Common myeloid progenitor, CD34-positive (primary cell): Measurements from ENCODE around the gene HES2.
A peak's percentile ranks its signal among the peaks of the same experiment; 100 is the strongest.

Source experiments
- CTCF ChIA-PET: fragments of 350-600 bp; sonication (Branson Sonifier 250); formaldehyde crosslinking; loops from one replicate; lab custom pipeline; 2021; ENCODE audit warnings: antibody characterized with exemption; lab: Charles Lee
- POLR2A ChIA-PET: fragments of 350-600 bp; sonication (Branson Sonifier 250); formaldehyde crosslinking; loops from one replicate; lab custom pipeline; 2021; ENCODE audit warnings: antibody characterized with exemption; lab: Charles Lee
- DNase-seq, 3 donors: peaks; one replicate each; pipeline versions ENCODE4 v3.0.0 to v3.0.0-alpha.2; 2013
- H3K27ac ChIP-seq, 2 experiments: 1 replicate in 1 of 2; 2 replicates in 1 of 2; pipeline ENCODE4 v1.7.0; 2013; ENCODE audit warnings: inconsistent platforms in 2 of 2, low read length in 2 of 2, mild to moderate bottlenecking in 2 of 2, low read depth in 1 of 2, moderate library complexity in 1 of 2; ENCODE audit not compliant: severe bottlenecking in 2 of 2, insufficient read depth in 1 of 2, poor library complexity in 1 of 2
- H3K27me3 ChIP-seq, 5 experiments: replicated peaks in 2 of 5; 1 replicate in 3 of 5; 2 replicates in 2 of 5; pipeline versions ENCODE4 v1.6.1 to v1.7.0; 2013; ENCODE audit warnings: low read length in 4 of 5, mild to moderate bottlenecking in 2 of 5, moderate library complexity in 2 of 5, inconsistent platforms in 1 of 5; ENCODE audit not compliant: insufficient read depth in 5 of 5, control insufficient read depth in 4 of 5
- H3K36me3 ChIP-seq, 4 experiments: 1 replicate in 2 of 4; 2 replicates in 2 of 4; pipeline versions ENCODE4 v1.6.1 to v1.7.0; 2013; ENCODE audit warnings: low read length in 3 of 4, control low read depth in 1 of 4, mild to moderate bottlenecking in 1 of 4; ENCODE audit not compliant: control insufficient read depth in 4 of 4, insufficient read depth in 4 of 4
- H3K4me1 ChIP-seq, 4 experiments: 1 replicate in 3 of 4; 2 replicates in 1 of 4; pipeline versions ENCODE4 v1.6.1 to v1.7.1; 2013; ENCODE audit warnings: low read length in 3 of 4, mild to moderate bottlenecking in 3 of 4, control low read depth in 1 of 4, inconsistent platforms in 1 of 4, moderate library complexity in 1 of 4; ENCODE audit not compliant: control insufficient read depth in 4 of 4, insufficient read depth in 4 of 4; ENCODE audit errors: control extremely low read depth in 1 of 4
- H3K4me3 ChIP-seq, 7 experiments: 1 replicate in 4 of 7; 2 replicates in 3 of 7; pipeline versions ENCODE4 v1.5.1 to v1.7.0; 2013; ENCODE audit warnings: mild to moderate bottlenecking in 7 of 7, low read length in 6 of 7, moderate library complexity in 6 of 7, inconsistent platforms in 2 of 7, low read depth in 2 of 7, control low read depth in 1 of 7; ENCODE audit not compliant: insufficient read depth in 4 of 7, control insufficient read depth in 1 of 7; ENCODE audit errors: extremely low read depth in 1 of 7
- H3K9me3 ChIP-seq, 5 experiments: 1 replicate in 4 of 5; 2 replicates in 1 of 5; pipeline versions ENCODE4 v1.6.1 to v1.7.1; 2013; ENCODE audit warnings: low read length in 4 of 5, mild to moderate bottlenecking in 2 of 5, inconsistent platforms in 1 of 5, low read depth in 1 of 5, moderate library complexity in 1 of 5; ENCODE audit not compliant: control insufficient read depth in 4 of 5, insufficient read depth in 2 of 5; ENCODE audit errors: control extremely low read depth in 1 of 5
- WGBS: methylation state at CpG from one replicate; pipeline ENCODE4 v1.1.5; 2013; ENCODE audit not compliant: insufficient coverage; 5-methylcytosine and 5-hydroxymethylcytosine counted together

Gene HES2

GRCh38 chr1:6386371-6386949 lies 33.3 kb downstream of the HES2 start:
- Histone ChIP-seq H3K36me3 (peaks cover 0 to 3% (median 0%) of the 10 kb centered on the region in 4 experiments), H3K4me1 (peaks cover 0 to under 1% (median under 1%) of the 10 kb centered on the region in 4 experiments), H3K9me3 (peaks cover 0 to 5% (median 0%) of the 10 kb centered on the region in 5 experiments), H3K4me3 (no peak overlapping the region), H3K27ac (no peak overlapping the region), H3K27me3 (no peaks in the 10 kb centered on the region)
- POLR2A ChIA-PET: no interaction called here
- CTCF ChIA-PET: interaction anchor here (0.9 to 1.9 kb wide), 4 partner anchors 16 to 38 kb away, joined by 3 to 4 read pairs (median 3); no protein-coding TSS in a partner anchor
- WGBS: 95% methylated on average over 6 of the region's 10 CpGs
- DNase-seq: no peak

- ChIA-PET POLR2A (no interaction called here), CTCF (interaction anchor here (1.2 to 1.9 kb wide), 3 partner anchors 17 to 37 kb away, joined by 3 to 4 read pairs (median 4); no protein-coding TSS in a partner anchor)
- Histone ChIP-seq H3K9me3 (peaks cover 0 to 5% (median 0%) of the 10 kb centered on the region in 5 experiments), H3K4me3 (no peak overlapping the region), H3K27me3 (no peaks in the 10 kb centered on the region), H3K36me3 (peaks cover 0 to 3% (median 0%) of the 10 kb centered on the region in 4 experiments), H3K4me1 (no peaks in the 10 kb centered on the region), H3K27ac (no peak overlapping the region)
- DNase-seq: no peak
- WGBS: 88% methylated on average over 22 of the region's 22 CpGs
Observed at GRCh38 chr1:6385488-6386191, 34.1 kb downstream of the HES2 start.

- peaks cover 0 to 3% (median 0%) of the 10 kb centered on the region in 4 experiments for H3K36me3 ChIP-seq
- ChIA-PET CTCF (interaction anchor here (1.0 to 1.9 kb wide), 5 partner anchors 17 to 39 kb away, joined by 3 to 5 read pairs (median 4); no protein-coding TSS in a partner anchor), POLR2A (interaction anchor here (1.0 kb wide), 1 partner anchor 17 kb away, joined by 3 read pairs; no protein-coding TSS in a partner anchor)
- H3K4me3 ChIP-seq: no peak overlapping the region
- H3K27ac ChIP-seq: no peak overlapping the region
- H3K4me1 ChIP-seq: no peaks in the 10 kb centered on the region
- no peak for DNase-seq
- H3K27me3 ChIP-seq: no peaks in the 10 kb centered on the region
- peaks cover 0 to 7% (median 0%) of the 10 kb centered on the region in 5 experiments for H3K9me3 ChIP-seq
- WGBS: 100% methylated on average over 3 of the region's 5 CpGs
Observed at GRCh38 chr1:6384962-6385361, 34.8 kb downstream of the HES2 start.

GRCh38 chr1:6384135-6384534 lies 35.6 kb downstream of the HES2 start:
- ChIA-PET POLR2A (interaction anchor here (1.0 kb wide), 1 partner anchor 18 kb away, joined by 3 read pairs; no protein-coding TSS in a partner anchor), CTCF (interaction anchor here (0.6 to 1.2 kb wide), 5 partner anchors 20 to 176 kb away, joined by 3 to 5 read pairs (median 3); no protein-coding TSS in a partner anchor)
- Histone ChIP-seq H3K27me3 (no peaks in the 10 kb centered on the region), H3K4me3 (no peak overlapping the region), H3K4me1 (no peaks in the 10 kb centered on the region), H3K27ac (no peak overlapping the region), H3K36me3 (peaks cover 0 to 3% (median 0%) of the 10 kb centered on the region in 4 experiments), H3K9me3 (peaks cover 0 to 8% (median 0%) of the 10 kb centered on the region in 5 experiments)
- WGBS: 100% methylated on average over 1 of the region's 1 CpG
- DNase-seq: no peak

GRCh38 chr1:6380037-6380436 lies 39.7 kb downstream of the HES2 start:
- peaks cover 0 to 8% (median 0%) of the 10 kb centered on the region in 5 experiments for H3K9me3 ChIP-seq
- no peaks in the 10 kb centered on the region for H3K27me3 ChIP-seq
- POLR2A ChIA-PET: no interaction called here
- CTCF ChIA-PET: interaction anchor here (1.2 to 5.5 kb wide), 3 partner anchors 9 to 18 kb away, joined by 3 to 34 read pairs (median 9); partner anchors contain the start of gene ACOT7
- no peak for DNase-seq
- no peaks in the 10 kb centered on the region for H3K36me3 ChIP-seq
- WGBS: 88% methylated on average over 3 of the region's 7 CpGs
- H3K27ac ChIP-seq: no peak overlapping the region
- no peak overlapping the region for H3K4me3 ChIP-seq
- no peaks in the 10 kb centered on the region for H3K4me1 ChIP-seq

- 94% methylated on average over 5 of the region's 12 CpGs for WGBS
- DNase-seq: peak in 1 of 3 donors; percentile 30
- POLR2A ChIA-PET: no interaction called here
- Histone ChIP-seq H3K9me3 (peaks cover 0 to 3% (median 0%) of the 10 kb centered on the region in 5 experiments), H3K4me1 (no peaks in the 10 kb centered on the region), H3K27ac (no peak overlapping the region), H3K36me3 (no peaks in the 10 kb centered on the region), H3K27me3 (no peaks in the 10 kb centered on the region), H3K4me3 (no peak overlapping the region)
- CTCF ChIA-PET: interaction anchor here (1.4 to 5.5 kb wide), 5 partner anchors 14 to 131 kb away, joined by 3 to 34 read pairs (median 5); partner anchors contain the start of gene ACOT7
Observed at GRCh38 chr1:6378096-6378746, 41.5 kb downstream of the HES2 start.
